M059J (cell line): ENCODE data around the gene LRRC4C. TPM values are rescaled to one million over a fixed set of nuclear protein-coding genes. Genes with fewer than 3 reads are reported as not detected.
A peak's percentile ranks its signal among the peaks of the same experiment; 100 is the strongest.
"Not testable (repeated sequence)": the region's sequence is repeated elsewhere in the genome, so short reads cannot be mapped to it uniquely, and the experiment has no call there.

Experiments used
- DNase-seq: peaks from one replicate; pipeline ENCODE4 v3.0.0-alpha.2; 2012; ENCODE audit warnings: low read depth
- total RNA-seq: library from RNA; depleted of rRNA; stranded (reverse); fragments of >200 nt; shearing (Covaris generic); gene quantifications from 2 replicates; pipeline ENCODE4 v1.2.3, GENCODE V29; 2014

Gene LRRC4C
- total RNA-seq, 1 experiment from 2014 or later, result 0.17 TPM

GRCh38 chr11:40713083-40713482 is 746.4 kb downstream of the LRRC4C start:
- no peak for DNase-seq

- no peak for DNase-seq
Observed at GRCh38 chr11:40701027-40701426, 758.4 kb downstream of the LRRC4C start.

- DNase-seq, result no peak
Observed at GRCh38 chr11:40689823-40690222, 769.6 kb downstream of the LRRC4C start.

GRCh38 chr11:40688369-40688768 is 771.1 kb downstream of the LRRC4C start:
- no peak for DNase-seq

GRCh38 chr11:40686765-40687164 is 772.7 kb downstream of the LRRC4C start:
- DNase-seq, result no peak

GRCh38 chr11:40683010-40683409 is 776.4 kb downstream of the LRRC4C start:
- peak; percentile 0 for DNase-seq

- no peak for DNase-seq
Observed at GRCh38 chr11:40679276-40679675, 780.2 kb downstream of the LRRC4C start.

- DNase-seq, result no peak
Observed at GRCh38 chr11:40647295-40647694, 812.2 kb downstream of the LRRC4C start.

- no peak for DNase-seq
Observed at GRCh38 chr11:40642284-40642683, 817.2 kb downstream of the LRRC4C start.

GRCh38 chr11:40619654-40620053 is 839.8 kb downstream of the LRRC4C start:
- no peak for DNase-seq

GRCh38 chr11:40606800-40607199 is 852.7 kb downstream of the LRRC4C start:
- no peak for DNase-seq

- peak; percentile 59 for DNase-seq
Observed at GRCh38 chr11:40602866-40603552, 856.4 kb downstream of the LRRC4C start.

GRCh38 chr11:40597546-40598113 is 861.8 kb downstream of the LRRC4C start:
- DNase-seq, result no peak

- DNase-seq, result no peak
Observed at GRCh38 chr11:40573254-40573891, 886.1 kb downstream of the LRRC4C start.

- no peak for DNase-seq
Observed at GRCh38 chr11:40569947-40570531, 889.4 kb downstream of the LRRC4C start.

- no peak for DNase-seq
Observed at GRCh38 chr11:40567392-40567791, 892.1 kb downstream of the LRRC4C start.

- no peak for DNase-seq
Observed at GRCh38 chr11:40544162-40544561, 915.3 kb downstream of the LRRC4C start.

- no peak for DNase-seq
Observed at GRCh38 chr11:40542821-40543220, 916.6 kb downstream of the LRRC4C start.

- DNase-seq, result no peak
Observed at GRCh38 chr11:40537734-40538133, 921.7 kb downstream of the LRRC4C start.

- DNase-seq, result not testable (repeated sequence)
Observed at GRCh38 chr11:40522080-40522479, 937.4 kb downstream of the LRRC4C start.

- DNase-seq, result no peak
Observed at GRCh38 chr11:40517122-40517521, 942.3 kb downstream of the LRRC4C start.

- DNase-seq, result peak; percentile 46
Observed at GRCh38 chr11:40514124-40514523, 945.3 kb downstream of the LRRC4C start.

GRCh38 chr11:40513281-40513680 is 946.2 kb downstream of the LRRC4C start:
- no peak for DNase-seq
